Activated naive CD8-positive, alpha-beta T cell (primary cell): ENCODE results near the gene CSPG4.
"Not testable (repeated sequence)": the region's sequence is repeated elsewhere in the genome, so short reads cannot be mapped to it uniquely, and the experiment has no call there.

Experiments
- H3K27ac Mint-ChIP-seq: one replicate; pipeline ENCODE4 v1.8.0; 2021; ENCODE audit warnings: mixed read lengths
- H3K27me3 Mint-ChIP-seq: one replicate; pipeline ENCODE4 v1.8.0; 2021; ENCODE audit warnings: mixed read lengths
- H3K36me3 Mint-ChIP-seq: one replicate; pipeline ENCODE4 v1.8.0; 2021; ENCODE audit warnings: mixed read lengths
- H3K4me1 Mint-ChIP-seq: one replicate; pipeline ENCODE4 v1.8.0; 2021; ENCODE audit warnings: low read depth, mixed read lengths
- H3K4me3 Mint-ChIP-seq: one replicate; pipeline ENCODE4 v1.8.0; 2021; ENCODE audit warnings: mild to moderate bottlenecking, mixed read lengths
- H3K9me3 Mint-ChIP-seq: one replicate; pipeline ENCODE4 v1.8.0; 2021; ENCODE audit warnings: low read depth, mixed read lengths

CSPG4 gene

DNA sequence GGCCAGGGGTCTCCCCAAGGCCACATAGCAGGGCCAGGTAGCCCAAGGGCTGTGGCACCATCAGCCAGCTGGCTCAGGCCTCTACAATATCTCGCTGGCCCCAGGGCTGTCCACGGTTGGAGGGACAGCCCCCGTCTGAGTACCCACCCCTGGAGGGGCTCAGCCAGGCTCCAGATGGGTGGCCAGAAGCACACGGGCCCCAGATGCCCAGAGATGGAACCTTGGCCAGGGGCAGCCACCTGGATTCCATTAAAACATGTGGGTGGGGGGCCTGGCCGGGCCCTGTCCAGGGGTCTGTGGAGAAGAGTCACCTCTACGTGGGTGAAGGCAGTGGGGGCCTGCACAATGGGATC, 8.4 kb downstream of the CSPG4 start:
- Mint-ChIP-seq H3K4me1 (peaks cover 2% of the 10 kb centered on the region), H3K27ac (no peak overlapping the region), H3K9me3 (no peaks in the 10 kb centered on the region), H3K4me3 (no peak overlapping the region), H3K36me3 (no peaks in the 10 kb centered on the region), H3K27me3 (no peaks in the 10 kb centered on the region)

DNA sequence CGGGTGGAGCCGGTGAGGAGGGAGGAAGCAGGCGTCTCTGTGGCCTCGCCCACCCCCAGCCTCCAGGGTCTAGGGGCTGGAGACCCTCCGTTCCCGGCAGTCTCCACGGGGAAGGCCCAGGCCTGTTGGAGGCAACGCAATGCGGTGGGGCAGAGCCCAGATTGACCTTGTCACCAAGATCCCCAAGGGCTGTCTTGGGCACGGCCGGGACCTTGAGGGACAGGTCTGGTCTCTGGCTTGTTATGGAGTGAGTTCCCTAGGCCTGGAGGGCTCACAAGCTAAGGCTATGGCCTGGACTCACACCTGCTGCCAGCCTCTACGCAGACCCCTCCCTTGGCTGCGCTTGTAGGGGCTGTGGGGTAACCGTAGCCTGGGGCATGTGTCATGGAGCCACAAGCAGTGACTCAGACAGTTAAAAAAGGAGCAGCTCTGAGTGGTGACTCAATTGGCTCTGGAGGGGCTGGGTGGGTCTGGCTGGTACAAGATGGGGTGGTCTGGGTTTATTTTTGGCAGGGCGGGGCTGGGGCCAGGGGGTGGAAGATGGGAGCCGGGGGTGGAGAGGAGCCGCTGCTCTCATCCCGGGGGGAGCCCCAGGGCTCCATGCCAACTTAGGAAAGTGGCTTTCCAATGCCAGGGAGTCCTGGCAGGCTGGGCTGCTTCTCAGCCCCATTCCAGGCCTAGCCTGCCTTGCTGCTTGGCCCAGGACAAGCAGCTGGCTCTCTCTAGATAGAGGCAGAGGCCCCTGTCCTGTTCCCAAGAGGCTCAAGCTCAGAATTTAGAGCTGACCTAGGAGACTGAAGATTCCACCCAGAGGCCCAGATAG, 9.0 kb downstream of the CSPG4 start:
- not testable (repeated sequence) for H3K4me1 Mint-ChIP-seq, H3K4me3 Mint-ChIP-seq, H3K27me3 Mint-ChIP-seq, H3K36me3 Mint-ChIP-seq, H3K27ac Mint-ChIP-seq, H3K9me3 Mint-ChIP-seq

DNA sequence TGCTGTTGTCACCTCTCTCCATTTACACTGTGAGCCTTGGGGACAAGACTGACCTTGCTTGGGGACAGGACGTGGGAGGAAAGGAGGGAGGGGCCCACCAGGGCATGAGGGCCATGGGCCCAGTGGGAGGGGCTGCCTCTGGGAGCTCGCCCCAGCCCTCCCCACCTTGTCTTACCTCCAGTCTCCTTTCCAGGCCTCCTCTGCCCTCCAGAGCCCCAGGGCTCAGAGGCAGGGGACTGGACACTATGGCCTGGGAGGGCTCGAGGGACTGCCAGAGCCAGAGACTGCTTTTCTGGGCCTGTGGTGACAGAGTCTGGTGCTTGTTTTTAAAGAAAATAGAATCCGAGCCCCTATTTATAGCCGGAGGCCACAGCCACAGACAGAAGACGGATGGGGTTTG, 10.2 kb downstream of the CSPG4 start:
- H3K27me3 Mint-ChIP-seq = no peaks in the 10 kb centered on the region
- H3K4me3 Mint-ChIP-seq = no peak overlapping the region
- H3K27ac Mint-ChIP-seq = no peak overlapping the region
- no peaks in the 10 kb centered on the region for H3K9me3 Mint-ChIP-seq
- H3K4me1 Mint-ChIP-seq = peaks cover 3% of the 10 kb centered on the region
- no peaks in the 10 kb centered on the region for H3K36me3 Mint-ChIP-seq

DNA sequence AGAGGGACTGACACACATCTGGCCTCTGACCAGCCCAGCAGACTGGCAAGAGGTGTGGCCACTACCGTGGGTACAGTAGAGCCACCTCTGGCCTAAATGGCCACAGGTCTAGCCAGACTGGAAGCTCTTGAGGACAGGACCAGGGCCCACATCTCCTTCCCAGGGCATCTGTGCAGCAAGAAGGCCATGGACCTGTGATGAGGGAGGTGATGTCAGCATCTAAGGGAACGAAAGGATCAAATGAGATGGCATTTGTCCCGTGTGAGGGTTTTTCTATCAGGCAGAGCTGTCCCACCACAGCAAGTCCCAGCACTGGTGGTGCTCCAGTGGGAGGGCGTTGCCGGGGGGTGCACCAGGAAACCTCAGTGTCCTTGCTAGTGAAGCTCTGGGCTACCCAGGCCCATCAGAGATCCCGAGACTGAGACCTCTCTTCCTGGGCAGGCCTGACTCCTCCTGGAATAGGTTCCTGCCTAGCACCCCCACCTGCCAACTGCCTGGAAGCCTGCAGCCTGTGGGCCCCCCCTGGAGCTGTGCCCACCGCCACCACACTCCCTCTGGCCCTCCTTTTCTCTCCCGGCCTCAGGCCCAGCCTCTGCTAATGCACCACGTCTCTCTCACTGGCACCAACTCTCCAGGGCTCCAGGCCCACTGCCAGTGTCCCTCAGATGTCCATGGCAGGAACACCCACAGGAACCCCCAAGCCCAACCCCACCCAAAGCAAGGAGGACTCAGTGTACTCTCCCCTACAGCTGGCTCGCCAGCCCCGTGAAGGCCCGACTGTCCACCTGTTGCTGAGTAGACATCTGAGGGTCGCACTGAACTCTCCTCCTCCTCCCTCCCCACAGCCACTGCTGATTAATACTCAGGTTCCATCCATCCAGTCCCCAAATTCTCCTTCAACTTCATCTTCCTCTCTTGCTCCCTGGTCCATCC, 11.3 kb downstream of the CSPG4 start:
- H3K9me3 Mint-ChIP-seq, H3K27me3 Mint-ChIP-seq, H3K27ac Mint-ChIP-seq, H3K36me3 Mint-ChIP-seq, H3K4me3 Mint-ChIP-seq, H3K4me1 Mint-ChIP-seq: not testable (repeated sequence)

DNA sequence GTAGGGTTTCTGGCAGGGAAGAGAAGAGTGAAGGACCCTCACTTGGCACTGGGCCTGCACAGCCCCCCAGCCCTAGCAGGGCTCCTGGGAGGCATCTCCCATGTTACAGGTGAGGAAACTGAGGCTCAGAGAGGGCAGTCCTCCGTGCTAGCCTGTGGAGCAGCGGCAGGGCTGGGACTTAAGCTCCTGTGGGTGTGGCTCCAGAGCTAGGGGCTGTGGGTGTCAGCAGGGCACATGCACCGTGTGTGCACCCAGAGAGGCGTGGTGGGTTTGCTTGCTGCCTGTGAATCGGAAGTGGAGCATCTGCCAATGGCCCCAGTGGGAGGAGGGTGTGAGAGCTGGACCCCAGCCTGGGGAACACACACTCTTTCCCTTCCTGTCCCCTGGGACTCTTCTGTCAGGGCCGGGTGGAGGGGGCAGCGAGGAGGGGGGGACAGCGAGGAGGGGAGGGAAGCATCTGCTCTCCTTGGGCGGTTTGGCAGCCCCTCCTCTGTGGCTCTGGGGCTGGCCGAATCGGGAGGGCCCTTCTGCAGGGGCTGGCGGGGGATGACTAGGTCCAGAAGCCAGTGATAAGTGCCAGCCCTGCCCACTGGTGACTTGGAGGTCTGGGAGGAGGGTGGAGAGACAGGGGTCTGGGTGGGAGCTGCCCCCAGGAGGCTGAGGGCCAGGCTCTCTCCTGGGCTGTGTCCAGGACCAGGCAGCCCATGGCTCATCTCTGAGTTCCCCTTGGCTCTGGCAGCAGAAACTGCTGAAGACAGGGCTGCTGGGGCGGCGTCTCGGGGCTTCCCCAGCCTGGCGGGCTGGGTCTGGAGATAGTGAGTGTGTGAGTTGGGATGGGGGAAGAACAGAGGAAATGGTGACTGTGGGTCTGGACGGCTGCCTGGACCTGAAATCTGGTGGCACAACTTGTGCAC, 12.4 kb downstream of the CSPG4 start:
- H3K9me3 Mint-ChIP-seq, H3K4me3 Mint-ChIP-seq: not testable (repeated sequence)

DNA sequence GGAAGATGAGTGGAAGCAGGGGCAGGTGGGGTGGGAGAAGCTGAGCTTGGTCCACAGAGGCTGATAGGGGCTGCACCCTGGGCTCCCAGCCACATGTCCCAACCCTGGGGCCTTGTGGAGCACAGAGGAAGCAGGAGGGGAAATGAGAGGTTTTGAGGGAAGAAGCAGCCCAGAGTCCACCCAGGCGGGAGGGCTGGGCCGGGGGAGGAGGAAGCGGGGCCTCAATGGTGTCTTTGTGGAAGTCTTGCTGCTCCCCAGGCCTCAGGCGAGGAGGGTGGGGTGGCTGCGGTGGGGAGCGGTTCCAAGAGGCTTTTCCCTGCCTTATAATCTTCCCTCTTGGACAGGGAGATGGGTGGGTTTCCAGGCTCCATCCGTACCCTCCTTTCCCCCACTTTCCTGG, 13.1 kb downstream of the CSPG4 start:
- H3K27ac Mint-ChIP-seq, H3K4me3 Mint-ChIP-seq, H3K27me3 Mint-ChIP-seq, H3K36me3 Mint-ChIP-seq, H3K9me3 Mint-ChIP-seq: not testable (repeated sequence)
- peaks cover 11% of the 10 kb centered on the region for H3K4me1 Mint-ChIP-seq

More for the DNA sequence above, 12.4 kb downstream of the CSPG4 start:
- not testable (repeated sequence) for H3K4me1 Mint-ChIP-seq, H3K27me3 Mint-ChIP-seq, H3K27ac Mint-ChIP-seq, H3K36me3 Mint-ChIP-seq

DNA sequence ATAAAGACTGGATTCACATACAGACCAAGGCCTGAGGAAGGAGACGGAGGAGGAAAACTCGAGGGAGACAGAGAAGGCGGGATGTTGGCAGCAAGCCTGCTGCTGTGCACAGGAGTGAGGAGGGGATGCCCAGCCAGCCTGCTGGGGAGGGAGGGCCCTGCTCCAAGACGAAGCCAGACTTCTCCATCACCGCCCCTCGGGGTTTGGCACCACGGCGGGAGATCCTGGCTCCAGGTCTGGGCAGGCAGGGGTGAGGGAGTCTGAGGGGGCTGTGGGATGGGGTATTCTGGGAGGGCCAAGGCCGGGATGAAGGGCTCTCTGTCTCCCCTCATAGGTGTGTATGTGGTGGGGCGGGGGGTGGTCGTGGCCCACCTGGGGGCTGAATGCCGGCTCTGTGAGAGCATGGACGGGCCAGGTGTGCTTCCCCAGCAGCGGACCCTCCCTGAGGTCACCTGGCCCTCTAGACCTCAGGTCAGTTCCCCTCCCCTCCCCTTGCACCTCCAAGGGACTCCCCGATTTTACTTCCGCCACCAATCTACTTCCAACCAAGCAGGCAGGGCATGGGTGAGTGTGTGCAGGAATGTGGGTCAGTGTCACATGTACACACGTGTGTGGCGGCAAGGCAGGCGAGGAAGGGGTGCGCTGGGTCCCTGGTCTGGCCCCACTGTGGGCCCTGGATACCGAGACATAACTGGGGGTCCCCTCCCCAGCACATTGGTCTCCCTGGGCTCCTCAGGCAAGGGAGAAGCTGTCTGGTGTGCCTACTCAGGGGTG, 14.5 kb downstream of the CSPG4 start:
- not testable (repeated sequence) for H3K4me3 Mint-ChIP-seq, H3K27ac Mint-ChIP-seq, H3K36me3 Mint-ChIP-seq, H3K9me3 Mint-ChIP-seq, H3K27me3 Mint-ChIP-seq
- H3K4me1 Mint-ChIP-seq = peaks cover 12% of the 10 kb centered on the region

DNA sequence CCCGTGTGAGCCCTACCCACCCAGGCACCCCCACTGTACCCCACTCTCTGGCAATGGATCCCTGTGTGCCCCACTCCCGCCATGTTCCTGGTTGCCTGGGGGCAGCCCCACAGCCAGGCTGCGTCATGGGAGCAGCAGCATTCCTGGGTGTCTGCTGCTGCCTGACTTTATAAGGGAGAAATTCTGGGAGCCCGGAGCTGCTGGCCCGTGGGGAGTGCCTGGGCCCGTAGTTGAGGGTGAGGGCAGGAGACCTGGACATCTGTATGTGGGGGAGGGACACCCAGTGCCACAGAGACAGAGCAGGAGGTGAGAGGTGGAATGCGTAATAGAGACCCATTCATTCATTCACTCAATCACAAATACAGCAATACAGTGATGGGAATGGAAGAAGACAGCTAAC, 15.1 kb downstream of the CSPG4 start:
- Mint-ChIP-seq H3K4me3 (no peak overlapping the region), H3K27ac (no peak overlapping the region), H3K27me3 (no peaks in the 10 kb centered on the region), H3K9me3 (no peaks in the 10 kb centered on the region), H3K4me1 (peaks cover 12% of the 10 kb centered on the region), H3K36me3 (no peaks in the 10 kb centered on the region)

DNA sequence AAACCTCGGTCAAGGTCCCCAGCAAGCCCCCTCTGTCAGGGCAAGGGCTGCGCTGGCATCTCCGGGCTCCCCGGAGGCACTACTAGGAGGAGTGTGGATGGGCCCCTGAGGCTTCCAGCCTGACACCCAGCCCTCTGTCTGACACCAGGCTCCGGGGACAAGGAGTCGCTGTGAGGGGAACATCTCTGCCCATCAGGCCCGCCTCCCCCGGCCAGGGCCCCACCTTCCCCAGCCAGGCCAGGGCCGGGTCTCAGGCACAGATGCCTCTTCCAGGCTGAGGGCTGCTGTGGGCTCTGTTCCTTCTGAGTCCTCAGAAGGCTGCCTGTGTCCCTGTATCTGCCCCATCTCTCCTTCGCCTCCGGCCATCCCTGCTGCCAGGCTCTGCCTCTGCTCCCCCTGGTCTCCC, 15.8 kb downstream of the CSPG4 start:
- H3K36me3 Mint-ChIP-seq = no peaks in the 10 kb centered on the region
- H3K4me3 Mint-ChIP-seq = no peak overlapping the region
- H3K27me3 Mint-ChIP-seq = no peaks in the 10 kb centered on the region
- no peak overlapping the region for H3K27ac Mint-ChIP-seq
- H3K4me1 Mint-ChIP-seq = peaks cover 14% of the 10 kb centered on the region
- H3K9me3 Mint-ChIP-seq = no peaks in the 10 kb centered on the region

DNA sequence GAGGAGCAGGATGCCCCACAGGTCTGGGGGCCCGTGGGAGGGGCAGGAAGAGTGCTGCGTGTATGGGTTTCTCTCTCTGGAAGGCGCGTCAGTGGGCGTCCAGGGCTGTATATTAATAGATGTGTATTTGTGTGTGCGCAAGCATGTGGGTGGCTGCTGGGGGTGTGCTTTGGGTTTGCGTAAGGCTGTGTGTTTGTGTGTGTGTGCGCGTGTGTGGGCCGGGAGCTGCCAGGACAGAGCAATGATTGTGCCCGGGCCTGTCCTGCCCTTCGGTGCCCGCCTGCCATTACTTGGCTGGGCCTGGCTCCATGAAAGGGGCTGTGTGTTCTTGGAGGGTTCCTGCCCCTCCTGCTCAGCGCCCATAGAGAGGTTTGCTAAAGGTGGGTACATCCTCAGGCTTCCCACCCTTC, 16.3 kb downstream of the CSPG4 start:
- Mint-ChIP-seq H3K27ac (no peak overlapping the region), H3K4me1 (peaks cover 14% of the 10 kb centered on the region), H3K36me3 (no peaks in the 10 kb centered on the region), H3K27me3 (no peaks in the 10 kb centered on the region), H3K9me3 (no peaks in the 10 kb centered on the region), H3K4me3 (no peak overlapping the region)

DNA sequence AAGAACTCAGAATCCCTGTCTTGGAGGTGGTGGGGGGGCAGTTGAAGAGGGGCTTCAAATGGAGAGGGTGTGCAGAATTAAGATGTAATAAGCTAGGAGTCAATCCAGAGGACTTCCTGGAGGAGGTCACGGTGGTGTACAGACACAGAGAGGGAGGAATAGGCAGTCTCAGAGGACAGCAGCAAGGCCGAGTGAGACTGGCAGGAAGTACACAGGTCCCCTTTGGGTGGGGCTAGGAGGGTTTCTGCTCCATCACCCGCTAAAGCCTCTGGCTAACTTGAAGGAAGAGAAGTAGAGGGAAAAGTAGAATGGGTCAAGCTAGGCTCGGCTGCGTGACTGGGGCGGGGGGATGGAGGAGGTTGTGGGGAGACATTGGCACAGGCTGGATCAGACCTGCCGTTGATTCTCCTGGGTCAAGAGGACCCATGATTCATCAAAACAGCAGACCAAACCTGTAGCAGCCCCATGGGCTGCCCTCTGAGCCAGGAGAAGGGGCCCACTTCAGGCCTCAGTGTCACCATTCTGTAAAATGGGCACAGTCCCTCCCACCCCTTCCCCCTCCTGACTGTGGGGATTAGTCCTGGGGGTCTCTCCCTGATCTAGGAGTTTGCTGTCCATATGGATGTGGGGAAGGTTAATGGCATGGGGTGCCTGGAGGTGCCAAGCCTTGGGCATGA, 16.9 kb downstream of the CSPG4 start:
- Mint-ChIP-seq H3K9me3 (no peaks in the 10 kb centered on the region), H3K4me1 (peaks cover 14% of the 10 kb centered on the region), H3K36me3 (no peaks in the 10 kb centered on the region), H3K27ac (no peak overlapping the region), H3K27me3 (no peaks in the 10 kb centered on the region), H3K4me3 (no peak overlapping the region)

DNA sequence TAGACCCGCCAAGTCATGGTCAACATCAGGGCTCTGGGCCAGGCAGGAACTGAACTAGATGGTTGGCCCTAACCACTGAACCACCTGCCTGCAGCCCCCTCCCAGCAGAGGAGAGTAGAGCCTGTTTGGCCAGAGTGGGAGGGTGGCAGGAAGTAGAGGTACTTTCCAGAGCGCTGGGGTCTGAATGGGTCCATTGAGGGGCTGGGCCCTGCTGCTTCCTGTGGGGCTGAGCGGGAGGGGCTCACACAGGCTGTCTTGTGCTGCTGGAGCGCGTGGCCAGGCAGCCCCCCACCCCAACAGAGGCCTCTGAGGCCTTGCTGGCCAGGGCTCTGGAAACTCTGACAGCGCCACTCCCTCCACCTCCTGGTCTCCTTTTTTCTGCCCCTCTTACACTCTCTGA, 17.4 kb downstream of the CSPG4 start:
- H3K36me3 Mint-ChIP-seq = no peaks in the 10 kb centered on the region
- H3K27ac Mint-ChIP-seq = no peak overlapping the region
- H3K9me3 Mint-ChIP-seq = no peaks in the 10 kb centered on the region
- no peaks in the 10 kb centered on the region for H3K27me3 Mint-ChIP-seq
- H3K4me3 Mint-ChIP-seq = no peak overlapping the region
- peaks cover 14% of the 10 kb centered on the region for H3K4me1 Mint-ChIP-seq

DNA sequence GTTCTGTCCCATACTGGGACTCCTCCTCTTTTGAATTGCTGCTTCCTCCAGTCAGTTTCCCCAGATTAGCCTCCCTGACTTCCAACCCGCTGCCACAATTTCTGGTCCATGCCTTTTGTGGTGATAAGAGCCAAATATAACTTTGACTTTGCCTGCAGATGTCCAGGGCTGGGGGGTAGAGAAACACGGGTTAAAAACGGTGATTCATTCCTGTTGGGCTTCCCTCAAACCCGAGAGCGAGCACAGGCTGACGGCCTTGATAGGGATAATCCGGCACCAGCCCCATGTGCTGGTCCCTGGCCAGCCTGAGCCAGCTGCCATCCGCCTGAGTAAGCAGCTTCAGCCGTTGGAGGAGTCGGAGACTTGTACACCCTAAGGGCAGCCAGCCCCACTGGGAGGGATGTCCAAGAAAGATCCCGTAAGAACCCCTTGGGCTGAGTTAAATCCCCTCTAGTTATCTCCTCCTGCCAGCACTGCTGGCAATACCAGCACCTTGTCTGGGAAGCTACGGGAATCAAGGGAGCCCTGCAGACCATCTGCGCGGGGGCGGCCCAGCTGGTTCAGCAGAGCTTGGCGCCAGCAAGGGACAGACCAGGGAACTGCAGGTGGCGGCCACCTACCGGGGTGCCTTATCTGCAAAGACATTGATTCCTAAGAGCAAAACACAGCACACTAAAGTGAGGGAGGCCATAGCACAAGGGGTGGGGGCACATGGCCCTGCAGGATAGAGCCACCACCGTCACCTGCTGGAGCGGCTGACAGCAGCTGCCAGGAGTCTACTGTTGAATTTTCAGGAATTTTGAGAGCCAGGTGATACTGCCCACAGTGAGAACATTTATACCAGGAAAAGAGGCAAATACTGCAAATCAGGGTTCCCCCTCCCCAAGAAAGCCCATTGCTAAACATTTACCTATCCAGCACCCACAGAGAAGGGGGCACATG, 18.1 kb downstream of the CSPG4 start:
- Mint-ChIP-seq H3K27ac (no peak overlapping the region), H3K9me3 (no peaks in the 10 kb centered on the region), H3K27me3 (no peaks in the 10 kb centered on the region), H3K4me3 (no peak overlapping the region), H3K4me1 (peaks cover 14% of the 10 kb centered on the region), H3K36me3 (no peaks in the 10 kb centered on the region)
